ENCODE data around the gene ALOX12.
"Not testable (repeated sequence)": the region's sequence is repeated elsewhere in the genome, so short reads cannot be mapped to it uniquely, and the experiment has no call there.

Gene ALOX12, protein sequence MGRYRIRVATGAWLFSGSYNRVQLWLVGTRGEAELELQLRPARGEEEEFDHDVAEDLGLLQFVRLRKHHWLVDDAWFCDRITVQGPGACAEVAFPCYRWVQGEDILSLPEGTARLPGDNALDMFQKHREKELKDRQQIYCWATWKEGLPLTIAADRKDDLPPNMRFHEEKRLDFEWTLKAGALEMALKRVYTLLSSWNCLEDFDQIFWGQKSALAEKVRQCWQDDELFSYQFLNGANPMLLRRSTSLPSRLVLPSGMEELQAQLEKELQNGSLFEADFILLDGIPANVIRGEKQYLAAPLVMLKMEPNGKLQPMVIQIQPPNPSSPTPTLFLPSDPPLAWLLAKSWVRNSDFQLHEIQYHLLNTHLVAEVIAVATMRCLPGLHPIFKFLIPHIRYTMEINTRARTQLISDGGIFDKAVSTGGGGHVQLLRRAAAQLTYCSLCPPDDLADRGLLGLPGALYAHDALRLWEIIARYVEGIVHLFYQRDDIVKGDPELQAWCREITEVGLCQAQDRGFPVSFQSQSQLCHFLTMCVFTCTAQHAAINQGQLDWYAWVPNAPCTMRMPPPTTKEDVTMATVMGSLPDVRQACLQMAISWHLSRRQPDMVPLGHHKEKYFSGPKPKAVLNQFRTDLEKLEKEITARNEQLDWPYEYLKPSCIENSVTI

DNA sequence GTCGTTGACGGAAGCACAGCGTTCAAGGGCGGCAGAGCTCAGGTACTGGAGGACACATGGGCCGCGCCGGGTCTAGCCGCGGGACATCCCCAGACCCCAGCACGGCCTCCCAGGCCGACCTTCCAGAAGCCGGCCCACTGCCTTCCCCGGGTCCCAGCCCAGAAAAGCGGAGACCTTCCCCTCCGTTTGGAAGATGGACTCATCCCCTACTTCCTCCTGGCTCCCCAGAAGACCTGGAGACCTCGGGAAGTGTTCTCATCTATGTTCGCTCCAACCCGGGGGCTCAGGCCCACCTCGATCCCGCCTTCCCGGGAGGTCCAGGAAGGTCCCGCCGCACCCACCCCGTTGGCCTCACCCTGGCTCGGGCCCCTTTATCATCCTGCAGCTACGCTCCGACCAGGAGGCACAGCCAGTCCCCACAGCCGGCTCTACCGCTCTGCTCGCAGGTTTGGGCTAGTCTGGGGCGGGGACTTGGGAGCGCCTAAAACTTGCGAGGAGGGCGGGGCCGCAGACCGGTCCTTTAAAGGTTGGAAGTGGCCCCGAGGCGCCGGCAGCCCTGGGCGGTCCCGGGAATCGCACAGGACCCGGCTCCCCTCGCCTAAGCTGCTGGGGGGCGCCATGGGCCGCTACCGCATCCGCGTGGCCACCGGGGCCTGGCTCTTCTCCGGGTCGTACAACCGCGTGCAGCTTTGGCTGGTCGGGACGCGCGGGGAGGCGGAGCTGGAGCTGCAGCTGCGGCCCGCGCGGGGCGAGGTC lies at the start of gene ALOX12:
Gene ALOX12, plus strand, starts transcription at position 550 of the 756 bp plus-strand sequence. Its CDS starts 69 bp downstream, at position 619.
- no peak for DNase-seq (ENCODE audit: low spot score)

DNA sequence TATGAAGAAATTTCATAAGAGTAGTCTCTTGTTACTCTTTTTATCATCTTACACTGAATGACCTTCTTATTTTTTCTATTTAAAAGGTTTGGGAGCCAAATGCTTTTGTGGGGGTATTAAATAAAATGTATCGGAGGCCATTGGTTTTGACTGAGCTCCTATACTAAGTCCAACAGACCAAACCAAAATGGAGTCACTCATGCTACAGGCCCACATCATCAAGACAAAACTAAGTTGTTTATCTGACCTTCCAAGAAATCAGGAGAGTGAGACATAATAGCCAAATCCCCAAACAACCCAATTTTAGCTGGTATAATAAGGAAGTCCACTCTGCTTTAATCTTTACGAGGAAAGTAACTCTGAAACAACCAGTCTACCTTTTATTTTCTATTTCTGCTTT lies 48.1 kb upstream of the ALOX12 start:
- DNase-seq (ENCODE audit: low spot score) = no peak

DNA sequence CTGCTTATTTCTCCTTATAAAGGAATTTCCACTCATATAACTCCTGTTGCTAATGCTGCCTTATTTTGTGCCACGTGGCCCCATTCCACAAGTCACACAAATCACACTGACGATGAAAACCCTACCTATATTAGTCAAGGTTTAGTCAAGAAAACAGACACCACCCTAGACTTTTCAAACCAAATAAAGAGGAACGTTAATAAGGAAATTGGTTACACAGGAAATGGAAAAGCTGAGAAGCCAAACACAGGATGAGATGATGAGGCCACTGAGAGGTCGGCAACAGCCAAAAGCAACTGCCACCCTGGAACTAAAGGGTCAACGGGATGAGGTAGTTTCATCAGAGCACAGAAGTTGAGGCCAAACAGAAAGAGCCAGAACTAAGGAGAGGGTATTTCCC lies 47.3 kb upstream of the ALOX12 start:
- DNase-seq (ENCODE audit: low spot score) = no peak

DNA sequence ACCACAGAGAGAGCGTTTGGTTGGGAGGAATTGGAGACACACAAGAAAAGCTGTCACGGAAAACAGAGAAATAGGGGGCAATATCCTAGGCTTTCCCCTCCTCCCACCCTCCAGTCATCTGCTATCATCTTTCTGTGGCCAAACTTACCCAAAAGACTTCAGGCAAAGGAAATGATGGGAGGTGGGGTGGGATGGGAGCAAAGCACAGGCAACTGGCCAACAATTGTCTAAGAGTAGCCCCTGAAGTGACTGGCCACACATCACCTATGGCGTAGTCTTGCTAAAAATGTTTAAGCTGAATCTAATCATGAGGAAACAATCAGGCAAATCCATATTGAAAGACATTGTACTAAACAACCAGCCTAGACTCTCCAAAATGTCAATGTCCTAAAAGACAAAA lies 46.9 kb upstream of the ALOX12 start:
- DNase-seq (ENCODE audit: low spot score) = no peak

DNA sequence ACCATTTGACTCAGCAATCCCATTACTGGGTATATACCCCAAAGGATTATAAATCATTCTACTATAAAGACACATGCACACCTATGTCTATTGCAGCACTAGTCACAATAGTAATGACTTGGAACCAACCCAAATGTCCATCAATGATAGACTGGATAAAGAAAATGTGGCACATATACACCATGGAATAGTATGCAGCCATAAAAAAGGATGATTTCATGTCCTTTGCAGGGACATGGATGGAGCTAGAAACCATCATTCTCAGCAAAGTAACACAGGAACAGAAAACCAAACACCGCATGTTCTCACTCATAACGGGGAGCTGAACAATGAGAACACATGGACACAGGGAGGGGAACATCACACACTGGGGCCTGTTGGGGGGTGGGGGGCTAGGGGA lies 44.9 kb upstream of the ALOX12 start:
- DNase-seq (ENCODE audit: low spot score) = not testable (repeated sequence)

DNA sequence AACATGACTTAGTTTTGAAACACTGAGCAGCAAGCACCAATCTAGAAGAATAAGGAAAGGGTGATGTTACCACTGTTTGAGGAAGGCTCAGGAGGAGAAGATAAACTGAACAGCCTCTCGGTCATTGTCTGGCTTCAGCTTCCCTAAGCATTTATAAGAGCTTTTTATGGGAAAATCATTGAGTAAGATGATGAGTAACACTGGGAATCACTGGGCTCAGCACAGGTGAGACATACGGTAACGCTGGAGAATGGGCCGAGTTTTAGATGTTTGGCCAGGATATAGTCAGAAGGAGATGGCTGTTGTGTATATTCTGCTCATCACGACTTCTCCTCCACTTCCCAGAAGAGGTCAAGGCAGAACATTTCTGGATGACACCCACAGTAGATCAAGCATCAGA lies 42.2 kb upstream of the ALOX12 start:
- no peak for DNase-seq (ENCODE audit: low spot score)

DNA sequence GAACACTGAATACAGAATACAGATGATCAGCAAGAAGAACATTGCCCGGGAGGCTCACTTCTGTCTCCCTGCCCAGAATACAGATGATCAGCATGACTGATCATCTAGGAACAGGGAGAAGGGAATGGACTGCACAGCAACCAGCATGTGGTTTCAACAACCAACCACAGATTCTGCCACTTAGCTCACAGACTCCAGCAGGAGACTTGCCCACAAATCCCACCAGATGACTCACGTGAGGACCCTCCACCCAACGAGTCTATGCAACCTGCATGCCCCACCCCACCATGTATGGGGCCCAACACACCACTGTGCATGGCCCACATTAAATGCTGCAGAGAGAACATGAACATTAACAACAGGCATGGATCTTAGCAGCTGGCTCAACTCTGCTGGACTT lies 36.1 kb upstream of the ALOX12 start:
- no peak for DNase-seq (ENCODE audit: low spot score)

DNA sequence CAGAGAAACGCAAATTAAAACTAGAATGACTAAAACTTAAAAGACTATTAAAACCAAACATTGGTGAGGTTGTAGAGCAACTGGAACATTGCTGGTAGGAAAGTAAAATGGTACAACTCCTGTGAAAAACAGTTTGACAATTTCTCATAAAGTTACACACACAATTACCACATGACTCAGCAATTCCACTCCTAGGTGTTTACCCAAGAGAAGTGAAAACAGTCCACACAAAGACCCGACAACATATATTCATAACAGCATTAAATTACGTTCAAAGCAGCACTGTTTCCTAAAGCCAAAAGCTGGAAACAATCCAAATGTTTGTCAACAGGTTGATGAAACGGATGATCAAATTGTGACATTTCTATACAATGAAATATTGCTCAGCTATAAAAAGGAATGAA lies 26.5 kb upstream of the ALOX12 start:
- DNase-seq (ENCODE audit: low spot score) = no peak

DNA sequence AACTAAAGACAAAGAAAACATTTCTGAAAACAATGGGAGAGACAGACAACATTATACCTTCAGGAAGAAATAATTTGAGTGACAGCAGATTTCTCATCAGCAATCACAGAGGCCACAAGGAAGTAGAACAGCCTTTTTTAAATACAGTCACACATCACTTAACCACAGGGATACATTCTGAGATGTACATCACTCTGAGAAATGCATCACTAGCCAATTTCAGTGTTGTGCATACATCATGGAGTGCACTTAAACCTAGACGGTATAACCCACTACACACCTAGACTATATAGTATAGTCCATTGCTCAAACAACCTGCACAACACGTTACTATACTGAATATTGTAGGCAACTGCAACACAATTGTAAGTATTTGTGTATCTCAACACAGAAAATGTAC lies 24.9 kb upstream of the ALOX12 start:
- no peak for DNase-seq (ENCODE audit: low spot score)

DNA sequence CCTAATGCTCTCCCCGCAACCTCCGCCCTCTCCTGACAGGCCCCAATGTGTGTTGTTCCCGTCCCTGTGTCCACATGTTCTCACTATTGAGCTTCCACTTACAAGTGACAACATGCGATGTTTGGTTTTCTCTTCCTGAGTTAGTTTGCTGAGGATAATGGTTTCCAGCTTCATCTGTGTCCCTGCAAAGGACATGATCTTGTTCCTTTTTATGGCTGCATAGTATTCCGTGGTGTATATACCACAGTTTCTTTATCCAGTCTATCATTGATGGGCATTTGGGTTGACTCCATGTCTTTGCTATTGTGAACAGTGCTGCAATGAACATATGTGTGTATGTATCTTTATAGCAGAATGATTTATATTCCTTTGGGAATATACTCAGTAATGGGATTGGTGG lies 16.4 kb upstream of the ALOX12 start:
- not testable (repeated sequence) for DNase-seq (ENCODE audit: low spot score)

DNA sequence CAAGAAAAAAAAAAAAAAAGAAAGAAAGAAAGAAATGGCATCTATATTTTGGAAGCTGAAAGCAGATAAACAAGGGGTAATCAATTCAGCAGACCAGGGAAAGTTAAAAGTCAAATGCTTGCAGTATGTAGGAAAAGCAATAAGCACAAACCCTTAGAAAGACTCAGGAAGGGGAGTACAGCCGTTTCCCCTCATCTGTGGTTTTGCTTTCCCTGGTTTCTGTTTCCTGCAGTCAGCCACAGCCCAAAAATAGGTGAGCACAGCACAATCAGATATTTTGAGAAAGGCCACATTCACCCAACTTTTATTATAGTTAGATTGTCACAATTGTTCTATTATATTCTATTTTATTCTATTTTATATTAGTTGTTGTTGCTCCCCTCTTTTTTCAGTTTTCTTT lies 14.4 kb upstream of the ALOX12 start:
- no peak for DNase-seq (ENCODE audit: low spot score)

DNA sequence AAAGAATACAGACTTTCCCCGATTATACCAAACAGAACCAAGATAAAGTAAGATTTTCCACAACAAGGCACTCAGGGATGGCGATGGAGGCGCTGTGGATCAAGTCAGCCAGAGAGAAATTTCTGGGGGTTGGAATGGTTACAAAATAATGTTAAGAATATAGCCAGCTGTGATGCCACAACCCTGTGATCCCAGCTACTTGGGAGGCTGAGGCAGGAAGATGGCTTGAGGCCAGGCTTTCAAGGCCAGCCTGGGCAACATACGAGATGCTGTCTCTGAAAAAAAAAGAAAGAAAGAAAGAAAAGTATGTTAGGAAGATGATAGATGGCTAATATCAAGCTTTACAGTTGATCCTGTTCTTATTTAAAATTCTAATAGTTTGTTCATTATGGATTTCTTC lies 10.6 kb upstream of the ALOX12 start:
- no peak for DNase-seq (ENCODE audit: low spot score)

DNA sequence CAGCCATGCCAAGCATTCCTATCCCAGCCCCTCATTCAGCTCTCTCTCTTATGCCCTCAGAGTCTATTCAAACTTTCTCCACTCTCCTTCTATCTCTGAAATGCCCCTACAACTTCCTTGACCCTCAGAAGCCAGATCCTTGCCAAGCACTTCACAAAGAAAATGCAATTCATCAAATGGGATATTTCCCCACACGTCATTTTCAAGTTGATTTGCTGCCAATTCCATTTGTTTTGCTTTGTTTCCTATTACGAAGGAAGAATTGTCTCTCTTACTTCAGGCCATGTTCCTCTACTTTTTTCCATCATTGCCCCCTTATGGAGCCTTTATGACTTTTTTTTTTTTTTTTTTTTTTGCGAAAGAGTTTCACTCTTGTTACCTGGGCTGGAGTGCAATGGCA lies 9.2 kb upstream of the ALOX12 start:
- no peak for DNase-seq (ENCODE audit: low spot score)

DNA sequence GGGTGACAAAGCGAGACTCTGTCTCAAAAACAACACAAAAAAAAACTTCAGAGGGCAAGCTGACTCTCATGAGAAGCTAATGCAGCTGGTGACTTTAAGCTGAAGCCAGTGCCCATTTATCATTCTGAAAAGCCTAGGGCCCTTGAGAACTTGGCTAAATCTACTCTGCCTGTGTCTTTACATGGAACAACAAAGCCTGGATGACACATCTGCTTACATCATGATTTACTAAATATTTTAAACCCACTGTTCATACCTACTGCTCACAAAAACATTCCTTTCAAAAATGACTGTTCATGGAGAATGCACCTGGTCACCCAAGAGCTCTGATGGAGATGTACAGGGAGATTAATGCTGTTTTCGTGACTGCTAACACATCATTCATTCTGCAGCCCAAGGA lies 6.1 kb upstream of the ALOX12 start:
- no peak for DNase-seq (ENCODE audit: low spot score)

DNA sequence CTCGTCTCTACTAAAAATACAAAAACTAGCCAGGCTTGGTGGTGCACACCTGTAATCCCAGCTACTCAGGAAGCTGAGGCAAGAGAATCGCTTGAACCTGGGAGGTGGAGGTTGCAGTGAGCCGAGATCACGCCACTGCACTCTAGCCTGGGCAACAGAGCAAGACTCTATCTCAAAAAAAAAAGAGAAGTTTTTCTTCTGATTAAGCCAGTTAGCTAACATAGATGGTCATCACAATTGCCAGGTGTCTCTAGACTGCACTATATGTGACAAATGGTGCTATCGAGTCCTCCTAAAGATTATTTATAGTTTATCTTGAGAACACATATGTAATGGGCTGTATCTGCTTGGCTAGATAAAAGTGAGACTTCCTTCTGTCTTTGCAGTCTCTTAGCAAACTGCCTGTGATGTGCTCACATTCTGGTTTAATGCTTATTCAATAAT lies 2.2 kb upstream of the ALOX12 start:
- DNase-seq (ENCODE audit: low spot score) = not testable (repeated sequence)

DNA sequence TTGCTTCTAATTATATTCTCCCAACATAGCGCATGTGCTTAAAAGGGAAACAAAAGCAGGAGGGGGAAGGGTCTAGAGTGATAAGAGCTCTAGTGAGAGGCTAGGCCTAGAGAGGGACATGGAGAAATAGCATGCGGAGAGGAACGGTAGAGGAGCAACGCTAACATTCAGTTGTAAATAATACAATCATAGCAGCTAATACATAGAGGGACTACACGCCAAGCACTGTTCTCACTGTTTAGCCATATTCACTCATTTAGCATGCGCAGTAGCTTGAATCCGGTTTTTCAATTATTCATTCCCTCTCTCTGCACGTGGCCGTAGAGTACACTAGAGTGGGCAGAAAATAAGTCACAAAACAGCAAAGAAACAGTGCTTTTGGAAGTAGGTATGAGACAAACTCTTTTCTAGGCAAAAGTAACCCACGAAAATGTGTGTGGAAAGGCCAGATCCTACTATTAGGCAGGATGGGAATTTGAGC lies 1.7 kb upstream of the ALOX12 start:
- DNase-seq (ENCODE audit: low spot score) = no peak

DNA sequence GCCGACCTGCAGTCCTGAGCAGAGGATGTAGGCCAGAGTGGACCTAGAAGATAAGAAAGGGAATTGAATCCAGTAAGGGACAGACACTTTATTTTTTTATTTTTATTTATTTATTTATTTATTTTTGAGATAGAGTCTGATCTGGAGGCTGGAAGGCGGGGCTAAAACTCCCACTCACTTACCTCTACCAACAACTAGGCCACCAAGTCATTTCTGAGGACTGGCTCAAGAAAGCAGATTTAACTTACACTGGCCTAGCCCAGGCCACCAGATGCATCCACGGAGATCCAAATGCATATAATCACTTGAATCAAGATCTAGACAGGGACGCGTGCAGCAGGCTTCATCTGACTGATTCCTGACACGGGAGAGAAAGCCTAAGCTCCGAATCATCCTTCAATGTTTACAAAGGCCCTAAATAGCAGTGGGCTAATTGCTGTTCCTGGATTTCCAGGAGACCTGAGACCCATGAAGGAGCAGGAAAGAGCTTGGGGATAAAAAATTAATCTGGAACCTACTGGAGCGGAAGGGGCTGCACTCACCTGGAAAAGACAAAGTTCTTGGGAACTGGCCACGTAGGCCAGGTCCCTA lies 1.1 kb upstream of the ALOX12 start:
- no peak for DNase-seq (ENCODE audit: low spot score)

DNA sequence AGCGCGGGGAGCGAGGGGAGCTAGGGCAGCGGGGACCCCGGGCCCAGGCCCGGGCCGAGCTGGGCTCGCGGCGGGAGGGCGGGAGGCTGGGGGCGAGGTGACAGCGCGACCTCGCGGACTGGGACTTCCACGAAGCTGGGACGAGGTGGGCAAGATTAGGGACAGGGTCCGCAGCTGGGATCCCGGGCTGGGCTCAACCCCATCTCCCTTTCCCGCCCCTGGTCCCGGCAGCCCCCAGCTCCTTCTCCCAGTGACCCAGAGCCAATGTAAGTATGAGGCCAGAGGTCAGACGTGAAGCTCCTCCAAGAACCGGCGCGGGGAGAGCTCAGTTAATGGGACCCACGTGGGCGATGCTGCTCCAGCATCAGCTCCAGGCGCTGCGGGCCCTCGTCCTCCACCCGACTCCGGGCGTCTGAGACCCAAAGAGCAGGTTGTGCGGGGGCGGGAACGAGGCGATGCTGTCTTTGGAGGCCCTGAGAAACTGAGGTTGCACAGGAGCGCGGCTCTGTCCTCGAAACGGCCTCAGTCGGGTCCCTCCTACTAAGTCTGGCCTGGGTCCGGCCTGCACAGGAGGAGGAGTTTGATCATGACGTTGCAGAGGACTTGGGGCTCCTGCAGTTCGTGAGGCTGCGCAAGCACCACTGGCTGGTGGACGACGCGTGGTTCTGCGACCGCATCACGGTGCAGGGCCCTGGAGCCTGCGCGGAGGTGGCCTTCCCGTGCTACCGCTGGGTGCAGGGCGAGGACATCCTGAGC lies 585 bp downstream of the ALOX12 start:
- DNase-seq (ENCODE audit: low spot score) = no peak

DNA sequence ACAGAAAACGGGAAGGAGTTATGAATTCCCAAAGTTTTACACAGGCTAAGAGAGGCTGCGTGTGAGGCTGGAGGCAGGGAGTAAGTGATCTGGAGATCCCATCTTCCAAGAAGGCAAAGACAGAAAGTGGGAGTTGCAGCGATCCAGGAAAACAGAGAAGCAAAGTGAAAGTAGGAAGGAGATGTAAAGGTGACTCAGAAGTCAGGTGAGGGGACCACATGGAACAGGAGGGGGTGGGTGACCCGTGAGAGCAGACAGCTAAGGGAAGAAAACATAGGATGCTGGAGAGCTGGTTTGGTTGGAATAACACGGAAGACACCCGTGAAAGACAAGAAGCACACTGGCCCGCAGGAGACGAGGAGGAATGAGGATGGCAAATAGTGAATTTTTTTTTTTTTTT lies 1.3 kb downstream of the ALOX12 start:
- DNase-seq (ENCODE audit: low spot score) = no peak

DNA sequence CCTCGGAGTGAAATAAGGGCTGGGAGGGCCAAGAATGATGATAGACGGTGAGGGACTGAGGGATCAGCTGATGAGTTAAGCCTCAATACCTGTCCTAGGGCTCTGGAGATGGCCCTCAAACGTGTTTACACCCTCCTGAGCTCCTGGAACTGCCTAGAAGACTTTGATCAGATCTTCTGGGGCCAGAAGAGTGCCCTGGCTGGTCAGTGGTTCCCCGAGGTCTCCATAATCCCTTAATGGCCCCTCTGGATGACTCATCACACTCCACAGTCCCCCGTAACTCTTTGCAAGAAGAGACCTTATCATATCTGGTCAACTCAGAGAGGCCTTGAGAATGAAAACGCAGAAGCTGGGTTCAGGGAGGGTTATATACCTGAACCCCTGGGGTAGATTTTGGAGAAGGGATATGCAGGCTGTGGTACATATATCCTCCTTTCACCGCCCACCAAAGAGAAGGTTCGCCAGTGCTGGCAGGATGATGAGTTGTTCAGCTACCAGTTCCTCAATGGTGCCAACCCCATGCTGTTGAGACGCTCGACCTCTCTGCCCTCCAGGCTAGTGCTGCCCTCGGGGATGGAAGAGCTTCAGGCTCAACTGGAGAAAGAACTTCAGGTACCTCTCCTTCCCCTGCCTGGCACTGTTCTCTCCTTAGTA lies 3.1 kb downstream of the ALOX12 start:
- no peak for DNase-seq (ENCODE audit: low spot score)

DNA sequence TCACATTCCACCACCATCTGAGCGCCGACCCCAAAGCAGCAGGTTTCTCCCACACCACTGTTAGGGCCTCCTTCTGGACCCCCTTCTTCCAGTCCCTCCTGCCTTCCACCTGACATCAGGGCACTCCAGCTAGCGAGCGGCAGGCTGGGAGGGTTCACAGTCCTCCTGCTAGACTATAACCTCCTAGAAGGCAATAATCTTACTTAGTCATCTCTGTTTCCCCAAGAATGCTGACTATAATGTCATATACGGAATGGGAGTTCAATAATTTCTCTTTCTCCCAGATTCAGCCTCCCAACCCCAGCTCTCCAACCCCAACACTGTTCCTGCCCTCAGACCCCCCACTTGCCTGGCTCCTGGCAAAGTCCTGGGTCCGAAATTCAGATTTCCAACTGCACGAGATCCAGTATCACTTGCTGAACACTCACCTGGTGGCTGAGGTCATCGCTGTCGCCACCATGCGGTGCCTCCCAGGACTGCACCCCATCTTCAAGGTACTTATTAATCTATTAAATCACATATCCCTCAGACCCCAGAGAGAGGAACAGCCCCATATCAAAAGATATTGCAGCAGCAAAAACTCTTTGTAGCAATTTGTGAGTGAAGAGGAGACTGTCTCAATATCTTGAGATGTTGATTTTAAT lies 5.6 kb downstream of the ALOX12 start:
- no peak for DNase-seq (ENCODE audit: low spot score)

Measured in NAMALWA (cell line).